ENCODE results near the gene RAB11FIP2. TPM values are rescaled to one million over a fixed set of nuclear protein-coding genes. Genes with fewer than 3 reads are reported as not detected.

Gene RAB11FIP2
- polyA plus RNA-seq, 2 donors = 2.3 to 3.8 TPM

GRCh38 chr10:118054383-118054782 is 7.6 kb upstream of the RAB11FIP2 start:
- H3K9me3 ChIP-seq (ENCODE audit: control insufficient read depth in 2 of 2, insufficient read depth in 1 of 2, low read depth in 1 of 2, low read length in 1 of 2) = no peaks in the 10 kb centered on the region
- H3K27ac ChIP-seq (ENCODE audit: low read depth in 2 of 2, low read length in 1 of 2) = no peak overlapping the region
- no peak overlapping the region for H3K4me3 ChIP-seq (ENCODE audit: low read depth in 1 of 2, low read length in 2 of 2)
- WGBS, 2 donors = 72 to 86% methylated on average over 2 of the region's 2 CpGs
- H3K4me1 ChIP-seq (ENCODE audit: control insufficient read depth in 2 of 2, insufficient read depth in 2 of 2, low read length in 1 of 2) = no peaks in the 10 kb centered on the region
- no peaks in the 10 kb centered on the region for H3K36me3 ChIP-seq (ENCODE audit: control insufficient read depth in 2 of 2, insufficient read depth in 2 of 2, low read length in 1 of 2)
- H3K27me3 ChIP-seq (ENCODE audit: control insufficient read depth in 1 of 2, insufficient read depth in 2 of 2, low read length in 2 of 2) = no peaks in the 10 kb centered on the region

DNA sequence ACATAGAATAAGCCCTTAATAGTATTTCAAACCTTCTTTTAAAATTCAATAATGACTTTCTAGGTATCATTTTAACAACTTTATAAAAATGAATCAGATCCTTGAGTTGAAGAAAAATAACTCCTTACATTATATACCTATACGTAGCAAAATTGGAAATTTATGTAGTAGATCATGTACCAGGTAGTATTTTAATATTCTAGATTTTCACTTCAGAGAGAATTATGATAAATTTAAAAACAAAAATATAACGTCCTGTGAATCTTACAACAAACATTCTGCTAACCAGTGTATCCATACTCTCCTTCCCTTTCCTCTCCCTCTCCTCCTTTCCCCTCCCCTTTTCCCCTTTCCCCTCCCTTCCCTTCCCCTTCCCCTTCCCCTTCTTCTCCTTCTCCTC is 6.1 kb upstream of the RAB11FIP2 start:
- no peaks in the 10 kb centered on the region for H3K36me3 ChIP-seq (ENCODE audit: control insufficient read depth in 2 of 2, insufficient read depth in 2 of 2, low read length in 1 of 2)
- no peaks in the 10 kb centered on the region for H3K9me3 ChIP-seq (ENCODE audit: control insufficient read depth in 2 of 2, insufficient read depth in 1 of 2, low read depth in 1 of 2, low read length in 1 of 2)
- no peak overlapping the region for H3K4me3 ChIP-seq (ENCODE audit: low read depth in 1 of 2, low read length in 2 of 2)
- H3K4me1 ChIP-seq (ENCODE audit: control insufficient read depth in 2 of 2, insufficient read depth in 2 of 2, low read length in 1 of 2) = no peaks in the 10 kb centered on the region
- 75 to 82% methylated on average over 2 of the region's 2 CpGs for WGBS, 2 donors
- H3K27me3 ChIP-seq (ENCODE audit: control insufficient read depth in 1 of 2, insufficient read depth in 2 of 2, low read length in 2 of 2) = no peaks in the 10 kb centered on the region
- no peak overlapping the region for H3K27ac ChIP-seq (ENCODE audit: low read depth in 2 of 2, low read length in 1 of 2)

- Histone ChIP-seq H3K4me3 (ENCODE audit: low read depth in 1 of 2, low read length in 2 of 2) (no peak overlapping the region), H3K4me1 (ENCODE audit: control insufficient read depth in 2 of 2, insufficient read depth in 2 of 2, low read length in 1 of 2) (no peaks in the 10 kb centered on the region), H3K9me3 (ENCODE audit: control insufficient read depth in 2 of 2, insufficient read depth in 1 of 2, low read depth in 1 of 2, low read length in 1 of 2) (no peaks in the 10 kb centered on the region), H3K36me3 (ENCODE audit: control insufficient read depth in 2 of 2, insufficient read depth in 2 of 2, low read length in 1 of 2) (no peaks in the 10 kb centered on the region), H3K27ac (ENCODE audit: low read depth in 2 of 2, low read length in 1 of 2) (no peak overlapping the region), H3K27me3 (ENCODE audit: control insufficient read depth in 1 of 2, insufficient read depth in 2 of 2, low read length in 2 of 2) (no peaks in the 10 kb centered on the region)
- WGBS, 2 donors = 75 to 78% methylated on average over 5 of the region's 5 CpGs
Measured at GRCh38 chr10:118047880-118048279, 1.1 kb upstream of the RAB11FIP2 start.

GRCh38 chr10:118047157-118047719 is 497 bp upstream of the RAB11FIP2 start:
- no peaks in the 10 kb centered on the region for H3K4me1 ChIP-seq (ENCODE audit: control insufficient read depth in 2 of 2, insufficient read depth in 2 of 2, low read length in 1 of 2)
- H3K27me3 ChIP-seq (ENCODE audit: control insufficient read depth in 1 of 2, insufficient read depth in 2 of 2, low read length in 2 of 2) = no peaks in the 10 kb centered on the region
- no peaks in the 10 kb centered on the region for H3K36me3 ChIP-seq (ENCODE audit: control insufficient read depth in 2 of 2, insufficient read depth in 2 of 2, low read length in 1 of 2)
- H3K4me3 ChIP-seq (ENCODE audit: low read depth in 1 of 2, low read length in 2 of 2) = peak overlapping the region; percentile 75 to 77
- 37 to 51% methylated on average over 22 of the region's 22 CpGs for WGBS, 2 donors
- no peaks in the 10 kb centered on the region for H3K9me3 ChIP-seq (ENCODE audit: control insufficient read depth in 2 of 2, insufficient read depth in 1 of 2, low read depth in 1 of 2, low read length in 1 of 2)
- peak overlapping the region; percentile 90 to 92 for H3K27ac ChIP-seq (ENCODE audit: low read depth in 2 of 2, low read length in 1 of 2)

GRCh38 chr10:118045837-118046394 is 825 bp downstream of the RAB11FIP2 start:
- Histone ChIP-seq H3K27ac (ENCODE audit: low read depth in 2 of 2, low read length in 1 of 2) (peak overlapping the region; percentile 90 to 92), H3K36me3 (ENCODE audit: control insufficient read depth in 2 of 2, insufficient read depth in 2 of 2, low read length in 1 of 2) (no peaks in the 10 kb centered on the region), H3K4me3 (ENCODE audit: low read depth in 1 of 2, low read length in 2 of 2) (peak overlapping the region; percentile 75 to 77), H3K9me3 (ENCODE audit: control insufficient read depth in 2 of 2, insufficient read depth in 1 of 2, low read depth in 1 of 2, low read length in 1 of 2) (no peaks in the 10 kb centered on the region), H3K27me3 (ENCODE audit: control insufficient read depth in 1 of 2, insufficient read depth in 2 of 2, low read length in 2 of 2) (no peaks in the 10 kb centered on the region), H3K4me1 (ENCODE audit: control insufficient read depth in 2 of 2, insufficient read depth in 2 of 2, low read length in 1 of 2) (no peaks in the 10 kb centered on the region)
- 1% methylated on average over 14 of the region's 14 CpGs for WGBS, 2 donors

GRCh38 chr10:118045158-118045836 is 1.4 kb downstream of the RAB11FIP2 start:
- WGBS, 2 donors = 38 to 44% methylated on average over 8 of the region's 8 CpGs
- Histone ChIP-seq H3K36me3 (ENCODE audit: control insufficient read depth in 2 of 2, insufficient read depth in 2 of 2, low read length in 1 of 2) (no peaks in the 10 kb centered on the region), H3K27ac (ENCODE audit: low read depth in 2 of 2, low read length in 1 of 2) (no peak overlapping the region), H3K9me3 (ENCODE audit: control insufficient read depth in 2 of 2, insufficient read depth in 1 of 2, low read depth in 1 of 2, low read length in 1 of 2) (no peaks in the 10 kb centered on the region), H3K4me3 (ENCODE audit: low read depth in 1 of 2, low read length in 2 of 2) (peak overlapping the region in 1 of 2 donors; percentile 75), H3K27me3 (ENCODE audit: control insufficient read depth in 1 of 2, insufficient read depth in 2 of 2, low read length in 2 of 2) (no peaks in the 10 kb centered on the region), H3K4me1 (ENCODE audit: control insufficient read depth in 2 of 2, insufficient read depth in 2 of 2, low read length in 1 of 2) (no peaks in the 10 kb centered on the region)

DNA sequence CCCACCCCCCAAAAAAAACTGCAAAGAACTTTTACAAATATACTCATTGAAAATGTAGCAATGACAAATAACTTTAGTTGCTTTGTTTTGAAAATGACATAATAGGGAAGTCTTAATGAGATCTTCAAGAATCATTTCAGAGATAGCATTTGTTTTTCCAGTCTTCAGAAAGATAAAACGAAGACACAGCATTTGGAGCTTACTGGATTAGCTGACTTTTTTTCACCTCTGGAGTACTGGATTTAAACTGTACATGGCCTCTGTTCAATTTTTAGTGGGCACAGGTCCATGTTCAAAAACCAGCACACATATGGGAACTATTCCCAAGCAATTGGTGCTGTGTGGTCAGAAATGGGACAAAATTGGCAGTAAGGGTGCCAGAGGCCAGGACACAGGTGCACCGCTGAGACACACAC is 3.9 kb downstream of the RAB11FIP2 start:
- WGBS, 2 donors = 46 to 53% methylated on average over 2 of the region's 2 CpGs
- H3K4me3 ChIP-seq (ENCODE audit: low read depth in 1 of 2, low read length in 2 of 2) = no peak overlapping the region
- no peaks in the 10 kb centered on the region for H3K9me3 ChIP-seq (ENCODE audit: control insufficient read depth in 2 of 2, insufficient read depth in 1 of 2, low read depth in 1 of 2, low read length in 1 of 2)
- no peak overlapping the region for H3K27ac ChIP-seq (ENCODE audit: low read depth in 2 of 2, low read length in 1 of 2)
- no peaks in the 10 kb centered on the region for H3K27me3 ChIP-seq (ENCODE audit: control insufficient read depth in 1 of 2, insufficient read depth in 2 of 2, low read length in 2 of 2)
- H3K36me3 ChIP-seq (ENCODE audit: control insufficient read depth in 2 of 2, insufficient read depth in 2 of 2, low read length in 1 of 2) = no peaks in the 10 kb centered on the region
- H3K4me1 ChIP-seq (ENCODE audit: control insufficient read depth in 2 of 2, insufficient read depth in 2 of 2, low read length in 1 of 2) = no peaks in the 10 kb centered on the region

- H3K9me3 ChIP-seq (ENCODE audit: control insufficient read depth in 2 of 2, insufficient read depth in 1 of 2, low read depth in 1 of 2, low read length in 1 of 2) = no peaks in the 10 kb centered on the region
- H3K27me3 ChIP-seq (ENCODE audit: control insufficient read depth in 1 of 2, insufficient read depth in 2 of 2, low read length in 2 of 2) = no peaks in the 10 kb centered on the region
- no peak overlapping the region for H3K27ac ChIP-seq (ENCODE audit: low read depth in 2 of 2, low read length in 1 of 2)
- no peaks in the 10 kb centered on the region for H3K4me1 ChIP-seq (ENCODE audit: control insufficient read depth in 2 of 2, insufficient read depth in 2 of 2, low read length in 1 of 2)
- H3K36me3 ChIP-seq (ENCODE audit: control insufficient read depth in 2 of 2, insufficient read depth in 2 of 2, low read length in 1 of 2) = no peaks in the 10 kb centered on the region
- no peak overlapping the region for H3K4me3 ChIP-seq (ENCODE audit: low read depth in 1 of 2, low read length in 2 of 2)
Measured at GRCh38 chr10:118042336-118042735, 4.4 kb downstream of the RAB11FIP2 start.

- Histone ChIP-seq H3K4me1 (ENCODE audit: control insufficient read depth in 2 of 2, insufficient read depth in 2 of 2, low read length in 1 of 2) (no peaks in the 10 kb centered on the region), H3K36me3 (ENCODE audit: control insufficient read depth in 2 of 2, insufficient read depth in 2 of 2, low read length in 1 of 2) (no peaks in the 10 kb centered on the region), H3K9me3 (ENCODE audit: control insufficient read depth in 2 of 2, insufficient read depth in 1 of 2, low read depth in 1 of 2, low read length in 1 of 2) (no peaks in the 10 kb centered on the region), H3K27me3 (ENCODE audit: control insufficient read depth in 1 of 2, insufficient read depth in 2 of 2, low read length in 2 of 2) (no peaks in the 10 kb centered on the region), H3K4me3 (ENCODE audit: low read depth in 1 of 2, low read length in 2 of 2) (no peak overlapping the region), H3K27ac (ENCODE audit: low read depth in 2 of 2, low read length in 1 of 2) (no peak overlapping the region)
- WGBS, 2 donors = 62 to 77% methylated on average over 2 of the region's 2 CpGs
Measured at GRCh38 chr10:118041316-118041715, 5.4 kb downstream of the RAB11FIP2 start.
